GM12878 (cell line): ENCODE measurements around the gene PTPN20. TPM values are rescaled to one million over a fixed set of nuclear protein-coding genes. Genes with fewer than 3 reads are reported as not detected.

Source experiments
- ATAC-seq: fragments of 200-7000 bp; cut with Tn5 transposase; 3 replicates; pipeline ENCODE4 v1.9.1; 2020; ENCODE audit warnings: mild to moderate bottlenecking, moderate library complexity
- BruUV-seq: library from RNA; stranded (reverse); fragments of 400-500 nt; replicated peaks from 2 replicates; lab custom pipeline; 2021; lab: Mats Ljungman, UMichigan
- CTCF ChIA-PET: fragments of 300-600 bp; sonication (Branson Sonifier 250); formaldehyde crosslinking; extraction: SDS; loops from one replicate; lab custom pipeline; 2021; ENCODE audit warnings: inconsistent platforms; lab: Yijun Ruan, JAX
- POLR2A ChIA-PET: fragments of 350-600 bp; formaldehyde crosslinking; extraction: SDS; loops from one replicate; lab custom pipeline; 2021; ENCODE audit warnings: inconsistent platforms; lab: Charles Lee
- RAD21 ChIA-PET: fragments of 300-600 bp; sonication (Branson Sonifier 250); formaldehyde crosslinking; loops from one replicate; lab custom pipeline; 2023; ENCODE audit warnings: antibody characterized with exemption; ENCODE audit not compliant: unreplicated experiment; lab: Charles Lee
- SMC1A ChIA-PET: fragments of 300-600 bp; sonication (Branson Sonifier 250); formaldehyde crosslinking; loops from one replicate; lab custom pipeline; 2023; ENCODE audit not compliant: unreplicated experiment, uncharacterized antibody; lab: Charles Lee
- DNase-seq: peaks from one replicate; pipeline ENCODE4 v3.0.0-alpha.2; 2011; ENCODE audit warnings: low read depth, low spot score
- FAIRE-seq: peaks from 3 replicates; lab custom pipeline; 2011; peaks lifted over from hg19 to GRCh38; lab: Jason Lieb, UNC
- H2AFZ ChIP-seq: 2 replicates; pipeline ENCODE4 v1.6.0; 2011; ENCODE audit warnings: low read depth, low read length, control low read depth; ENCODE audit not compliant: control insufficient read depth
- H3K27ac ChIP-seq: 2 replicates; pipeline ENCODE4 v1.5.1; 2011; ENCODE audit warnings: control low read depth; ENCODE audit not compliant: control insufficient read depth, insufficient read depth
- H3K27me3 ChIP-seq, 2 experiments: replicated peaks in 1 of 2; 2 replicates each; pipeline versions ENCODE4 v1.6.0 to v1.6.1; 2011; ENCODE audit warnings: low read length in 1 of 2; ENCODE audit not compliant: control insufficient read depth in 2 of 2, insufficient read depth in 2 of 2
- H3K36me3 ChIP-seq, 2 experiments: 2 replicates each; pipeline ENCODE4 v1.5.1; 2011; ENCODE audit warnings: low read length in 1 of 2; ENCODE audit not compliant: control insufficient read depth in 2 of 2, insufficient read depth in 2 of 2
- H3K4me1 ChIP-seq: 2 replicates; pipeline ENCODE4 v1.6.1; 2011; ENCODE audit warnings: mild to moderate bottlenecking, low read length, moderate library complexity, mixed read lengths; ENCODE audit not compliant: control insufficient read depth, insufficient read depth
- H3K4me2 ChIP-seq: 2 replicates; pipeline ENCODE4 v1.6.0; 2011; ENCODE audit warnings: control low read depth; ENCODE audit not compliant: control insufficient read depth, insufficient read depth
- H3K4me3 ChIP-seq: fragments of 200-600 bp; sonication (generic); 2 replicates; pipeline ENCODE4 v1.5.1; 2016
- H3K79me2 ChIP-seq: 2 replicates; pipeline ENCODE4 v1.6.0; 2011; ENCODE audit warnings: low read length; ENCODE audit not compliant: control insufficient read depth, insufficient read depth
- H3K9ac ChIP-seq: 2 replicates; pipeline ENCODE4 v1.8.0; 2011; ENCODE audit warnings: low read length, control low read depth, mixed read lengths; ENCODE audit not compliant: control insufficient read depth, insufficient read depth
- H3K9me3 ChIP-seq: replicated peaks from 3 replicates; pipeline ENCODE4 v1.5.1; 2011; ENCODE audit warnings: mild to moderate bottlenecking, low read length; ENCODE audit not compliant: control insufficient read depth, insufficient read depth
- H4K20me1 ChIP-seq: 2 replicates; pipeline ENCODE4 v1.6.0; 2011; ENCODE audit not compliant: control insufficient read depth, insufficient read depth
- GATAD2B ChIP-seq: fragments of 450-650 bp; conservative IDR thresholded peaks from 2 replicates; pipeline ENCODE4 v1.6.1; 2017; ENCODE audit warnings: low read depth, mild to moderate bottlenecking, moderate library complexity
- IRF5 ChIP-seq: fragments of 450-650 bp; IDR thresholded peaks from 2 replicates; pipeline ENCODE4 v1.6.1; 2017; ENCODE audit warnings: borderline replicate concordance
- MEF2A ChIP-seq: IDR thresholded peaks from 2 replicates; pipeline ENCODE4 v1.6.1; 2011; ENCODE audit warnings: low read depth, mild to moderate bottlenecking, low read length, moderate library complexity; ENCODE audit not compliant: insufficient read depth
- MXI1 ChIP-seq: fragments of 150-350 bp; IDR thresholded peaks from 2 replicates; pipeline ENCODE4 v1.6.1; 2011; ENCODE audit warnings: low read depth, mild to moderate bottlenecking, inconsistent platforms, low read length, improper control_type of control experiment
- RB1 ChIP-seq: fragments of 450-650 bp; formaldehyde crosslinking; IDR thresholded peaks from 2 replicates; pipeline ENCODE4 v1.6.1; 2017; ENCODE audit warnings: mild to moderate bottlenecking, borderline replicate concordance
- SKIL ChIP-seq: fragments of 450-650 bp; IDR thresholded peaks from 2 replicates; pipeline ENCODE4 v1.6.1; 2017; ENCODE audit warnings: mild to moderate bottlenecking, low read depth, inconsistent platforms; ENCODE audit not compliant: poor library complexity, severe bottlenecking
- ZBTB11 ChIP-seq: fragments of 450-650 bp; formaldehyde crosslinking; IDR thresholded peaks from 2 replicates; pipeline ENCODE4 v1.5.0; 2022; ENCODE audit warnings: mild to moderate bottlenecking, missing genetic modification characterization
- WGBS: methylation state at CpG from one replicate; pipeline ENCODE4 v1.1.6; 2016; ENCODE audit warnings: low lambda C conversion rate; ENCODE audit not compliant: insufficient replicate concordance, insufficient coverage; ENCODE audit errors: missing lambda C conversion rate; 5-methylcytosine and 5-hydroxymethylcytosine counted together
- in situ Hi-C: fragments of 300-500 bp; cut with MboI; formaldehyde crosslinking; loops from 9 replicates; pipeline ENCODE4 v1.14.3; 2018; ENCODE audit warnings: mixed read lengths
- intact Hi-C: fragments of 100-400 bp; cut with micrococcal nuclease; formaldehyde crosslinking; loops from one replicate; pipeline ENCODE4 v1.14.2; 2022; ENCODE audit not compliant: unreplicated experiment
- polyA plus RNA-seq, 11 experiments: library from polyadenylated mRNA; depleted of rRNA in 4 of 11; unstranded in 6 of 11; stranded (reverse) in 5 of 11; fragments of >200 nt; fragmentation: Nextera tagmentation in 4 of 11; fragmentation: Illumina TruSeq in 1 of 11; extraction: Ambion mirVana in 4 of 11; extraction: Trizol in 1 of 11; gene quantifications; 1 replicate in 1 of 11; 2 replicates in 10 of 11; pipeline versions ENCODE4 v1.2.1 to v1.2.3, GENCODE V29; 2011 to 2016; ENCODE audit warnings: inconsistent platforms in 2 of 11, missing spikeins in 2 of 11, low read depth in 1 of 11
- total RNA-seq, 4 experiments: library from RNA; depleted of rRNA in 3 of 4; stranded (reverse); fragments of >200 nt in 3 of 4; fragmentation: Illumina TruSeq in 1 of 4; extraction: Trizol in 1 of 4; gene quantifications; 2 replicates each; pipeline versions ENCODE4 v1.2.1 to v1.2.3, GENCODE V29; 2013 to 2021

PTPN20 gene
- total and polyA plus RNA-seq, 10 of the 15 experiments (the other 5 are each of a cell fraction or from before 2014, with no cell fraction given) = 0.04 to 3.4 (median 0.10) TPM; not detected in 4

DNA sequence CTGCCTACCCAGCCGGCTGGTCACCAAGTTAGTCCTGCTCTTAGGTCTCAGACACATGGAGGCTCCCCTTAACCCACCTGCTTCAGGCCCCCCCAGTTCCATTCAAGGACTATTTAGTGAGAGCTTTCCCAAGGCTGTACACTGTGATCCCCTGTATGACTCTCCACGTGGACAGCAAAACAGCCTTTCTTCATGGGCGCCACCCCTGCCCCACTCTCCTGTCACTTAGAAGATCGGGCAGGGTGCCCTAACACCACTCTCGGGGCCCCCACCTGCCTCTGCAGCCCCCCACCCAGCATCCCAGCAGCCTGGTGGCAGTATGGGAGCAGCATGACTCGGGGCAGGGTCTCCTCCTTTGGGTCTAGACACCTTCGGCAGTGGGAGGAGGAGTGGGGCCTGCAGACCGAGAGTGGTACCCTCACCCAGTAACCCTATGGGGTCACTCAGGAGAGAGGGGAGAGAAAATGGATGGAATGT is 116.6 kb downstream of the PTPN20 start:
- WGBS = 0% methylated on average over 8 of the region's 8 CpGs
- H3K27ac ChIP-seq = no peak overlapping the region
- in situ Hi-C loops = no loop called here
- no peak overlapping the region for H3K9ac ChIP-seq
- TF ChIP-seq IRF5 = no peak
- TF ChIP-seq SKIL = no peak
- no peak for TF ChIP-seq RB1
- TF ChIP-seq MEF2A = no peak
- TF ChIP-seq GATAD2B = no peak
- no peak for TF ChIP-seq MXI1
- no peak for TF ChIP-seq ZBTB11 (CRISPR knock-in tag)
- SMC1A ChIA-PET = no interaction called here
- no peaks in the 10 kb centered on the region for H3K9me3 ChIP-seq
- no peaks in the 10 kb centered on the region; a peak in 2 of 4 replicates for H3K27me3 ChIP-seq
- no peak overlapping the region for H3K4me3 ChIP-seq
- FAIRE-seq (no peak), DNase-seq (no peak), ATAC-seq (no peak)
- no peaks in the 10 kb centered on the region for H3K79me2 ChIP-seq
- no peaks in the 10 kb centered on the region for H3K4me1 ChIP-seq
- H4K20me1 ChIP-seq = no peaks in the 10 kb centered on the region
- H2AFZ ChIP-seq = no peak overlapping the region
- no peak overlapping the region for H3K4me2 ChIP-seq
- no TSS peak for BruUV-seq
- RAD21 ChIA-PET = interaction anchor here (1.0 kb wide), 1 partner anchor 284 kb away, joined by 3 read pairs; no protein-coding TSS in a partner anchor
- no peaks in the 10 kb centered on the region for H3K36me3 ChIP-seq
- intact Hi-C loops = no loop called here
- CTCF ChIA-PET = interaction anchor here (0.8 to 1.9 kb wide), 2 partner anchors 20 to 283 kb away, joined by 3 to 6 read pairs; no protein-coding TSS in a partner anchor
- POLR2A ChIA-PET = no interaction called here
